NOMO-1 treated with DMSO at 0.1 percent for 48 hours (cell line): ENCODE measurements around the gene TRIM8.
"Not testable (repeated sequence)": the region's sequence is repeated elsewhere in the genome, so short reads cannot be mapped to it uniquely, and the experiment has no call there.

Source experiments
- DNase-seq: peaks from one replicate; lab custom pipeline; 2025; ENCODE audit not compliant: unreplicated experiment; lab: John Stamatoyannopoulos, UW

Gene TRIM8

GRCh38 chr10:102648889-102649796 is 4.9 kb downstream of the TRIM8 start:
- DNase-seq: no peak

- no peak for DNase-seq
Measured at GRCh38 chr10:102649797-102650654, 5.7 kb downstream of the TRIM8 start.

- DNase-seq: peak; percentile 38
Measured at GRCh38 chr10:102650655-102651454, 6.6 kb downstream of the TRIM8 start.

GRCh38 chr10:102651455-102652169 is 7.3 kb downstream of the TRIM8 start:
- DNase-seq: no peak

- DNase-seq: peak; percentile 64
Measured at GRCh38 chr10:102652170-102652916, 8.1 kb downstream of the TRIM8 start.

GRCh38 chr10:102653060-102653459 is 8.8 kb downstream of the TRIM8 start:
- no peak for DNase-seq

GRCh38 chr10:102654566-102654965 is 10.3 kb downstream of the TRIM8 start:
- DNase-seq: no peak

- DNase-seq: no peak
Measured at GRCh38 chr10:102654969-102655368, 10.7 kb downstream of the TRIM8 start.

- no peak for DNase-seq
Measured at GRCh38 chr10:102656026-102656425, 11.7 kb downstream of the TRIM8 start.

- DNase-seq: no peak
Measured at GRCh38 chr10:102656791-102657371, 12.6 kb downstream of the TRIM8 start.

GRCh38 chr10:102657451-102657850 is 13.2 kb downstream of the TRIM8 start:
- no peak for DNase-seq

- DNase-seq: no peak
Measured at GRCh38 chr10:102657984-102658724, 13.9 kb downstream of the TRIM8 start.

GRCh38 chr10:102658802-102659201 is 14.5 kb downstream of the TRIM8 start:
- DNase-seq: no peak

- no peak for DNase-seq
Measured at GRCh38 chr10:102660888-102661657, 16.8 kb downstream of the TRIM8 start.

- no peak for DNase-seq
Measured at GRCh38 chr10:102661658-102662028, 17.4 kb downstream of the TRIM8 start.

- DNase-seq: no peak
Measured at GRCh38 chr10:102665904-102666509, 21.7 kb downstream of the TRIM8 start.

- DNase-seq: not testable (repeated sequence)
Measured at GRCh38 chr10:102667411-102667810, 23.1 kb downstream of the TRIM8 start.
